ENCODE measurements around the gene ERCC5.

- TF ChIP-seq YY1 (IDR thresholded peaks at IDR 0.05; ENCODE audit: insufficient read depth, insufficient read length) (no peak), SUZ12 (IDR thresholded peaks at IDR 0.05; ENCODE audit: extremely low read depth, insufficient read depth, insufficient read length) (no peak)
Observed at GRCh38 chr13:102901056-102901455, 55.2 kb downstream of the ERCC5 start.

Data from NT2/D1 (cell line).